ENCODE data around the gene RNF19B. TPM values are rescaled to one million over a fixed set of nuclear protein-coding genes. Genes with fewer than 3 reads are reported as not detected.
A peak's percentile ranks its signal among the peaks of the same experiment; 100 is the strongest.

The RNF19B gene
- total RNA-seq, 4 donors from 2014 or later, result 15.0 to 38.8 (median 29.2) TPM

- ATAC-seq (ENCODE audit: low FRiP score), result no peak
- no peak for DNase-seq (ENCODE audit: low spot score)
- no peak for TF ChIP-seq CTCF (IDR thresholded peaks at IDR 0.05)
Observed at GRCh38 chr1:32991819-32992488, 27.3 kb upstream of the RNF19B start.

- ATAC-seq (ENCODE audit: low FRiP score) (no peak), DNase-seq (ENCODE audit: low spot score) (no peak)
- no peak for TF ChIP-seq CTCF (IDR thresholded peaks at IDR 0.05)
Observed at GRCh38 chr1:32991386-32991785, 26.8 kb upstream of the RNF19B start.

GRCh38 chr1:32990887-32991286 lies 26.3 kb upstream of the RNF19B start:
- no peak for DNase-seq (ENCODE audit: low spot score)
- TF ChIP-seq CTCF (IDR thresholded peaks at IDR 0.05), result no peak
- no peak for ATAC-seq (ENCODE audit: low FRiP score)

GRCh38 chr1:32989160-32990050 lies 24.8 kb upstream of the RNF19B start:
- ATAC-seq (ENCODE audit: low FRiP score) (peak; percentile 81), DNase-seq (ENCODE audit: low spot score) (no peak)
- TF ChIP-seq CTCF (IDR thresholded peaks at IDR 0.05), result no peak

- DNase-seq (ENCODE audit: low spot score) (no peak), ATAC-seq (ENCODE audit: low FRiP score) (peak; percentile 46)
- no peak for TF ChIP-seq CTCF (IDR thresholded peaks at IDR 0.05)
Observed at GRCh38 chr1:32988665-32989064, 24.1 kb upstream of the RNF19B start.

GRCh38 chr1:32985226-32985625 lies 20.6 kb upstream of the RNF19B start:
- TF ChIP-seq CTCF (IDR thresholded peaks at IDR 0.05), result no peak
- no peak for DNase-seq (ENCODE audit: low spot score)
- no peak for ATAC-seq (ENCODE audit: low FRiP score)
